ENCODE data around the gene SYAP1. TPM values are rescaled to one million over a fixed set of nuclear protein-coding genes. Genes with fewer than 3 reads are reported as not detected.

SYAP1 gene, protein sequence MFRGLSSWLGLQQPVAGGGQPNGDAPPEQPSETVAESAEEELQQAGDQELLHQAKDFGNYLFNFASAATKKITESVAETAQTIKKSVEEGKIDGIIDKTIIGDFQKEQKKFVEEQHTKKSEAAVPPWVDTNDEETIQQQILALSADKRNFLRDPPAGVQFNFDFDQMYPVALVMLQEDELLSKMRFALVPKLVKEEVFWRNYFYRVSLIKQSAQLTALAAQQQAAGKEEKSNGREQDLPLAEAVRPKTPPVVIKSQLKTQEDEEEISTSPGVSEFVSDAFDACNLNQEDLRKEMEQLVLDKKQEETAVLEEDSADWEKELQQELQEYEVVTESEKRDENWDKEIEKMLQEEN
- polyA plus RNA-seq (ENCODE audit: insufficient read length in 12 of 12): 10 to 100 TPM; 13.7 to 67.8 (median 17.5) TPM
- long read RNA-seq, donor 1, full-length matches to known transcripts: 22 of 48 reads
- long read RNA-seq, donor 1, partial matches to known transcripts: 26 of 48 reads
- long read RNA-seq, donor 1, other reads (novel, unspliced or antisense): 0 of 48 reads
- long read RNA-seq, donor 2, full-length matches to known transcripts: 10 of 10 reads
- long read RNA-seq, donor 2, partial matches to known transcripts: 0 of 10 reads
- long read RNA-seq, donor 2, other reads (novel, unspliced or antisense): 0 of 10 reads
- long read RNA-seq, donor 3, full-length matches to known transcripts: 8 of 8 reads
- long read RNA-seq, donor 3, partial matches to known transcripts: 0 of 8 reads
- long read RNA-seq, donor 3, other reads (novel, unspliced or antisense): 0 of 8 reads
- long read RNA-seq, donor 4, full-length matches to known transcripts: 5 of 5 reads
- long read RNA-seq, donor 4, partial matches to known transcripts: 0 of 5 reads
- long read RNA-seq, donor 4, other reads (novel, unspliced or antisense): 0 of 5 reads
- long read RNA-seq, donor 5, full-length matches to known transcripts: 13 of 13 reads
- long read RNA-seq, donor 5, partial matches to known transcripts: 0 of 13 reads
- long read RNA-seq, donor 5, other reads (novel, unspliced or antisense): 0 of 13 reads
- long read RNA-seq, donor 6, full-length matches to known transcripts: 8 of 8 reads
- long read RNA-seq, donor 6, partial matches to known transcripts: 0 of 8 reads
- long read RNA-seq, donor 6, other reads (novel, unspliced or antisense): 0 of 8 reads
- long read RNA-seq, donor 7, full-length matches to known transcripts: 9 of 9 reads
- long read RNA-seq, donor 7, partial matches to known transcripts: 0 of 9 reads
- long read RNA-seq, donor 7, other reads (novel, unspliced or antisense): 0 of 9 reads
- long read RNA-seq, donor 8, full-length matches to known transcripts: 7 of 12 reads
- long read RNA-seq, donor 8, partial matches to known transcripts: 5 of 12 reads
- long read RNA-seq, donor 8, other reads (novel, unspliced or antisense): 0 of 12 reads
- long read RNA-seq, donor 9, full-length matches to known transcripts: 3 of 3 reads
- long read RNA-seq, donor 9, partial matches to known transcripts: 0 of 3 reads
- long read RNA-seq, donor 9, other reads (novel, unspliced or antisense): 0 of 3 reads
- long read RNA-seq, donor 10, full-length matches to known transcripts: 8 of 8 reads
- long read RNA-seq, donor 10, partial matches to known transcripts: 0 of 8 reads
- long read RNA-seq, donor 10, other reads (novel, unspliced or antisense): 0 of 8 reads
- long read RNA-seq, donor 11, full-length matches to known transcripts: 10 of 10 reads
- long read RNA-seq, donor 11, partial matches to known transcripts: 0 of 10 reads
- long read RNA-seq, donor 11, other reads (novel, unspliced or antisense): 0 of 10 reads

DNA sequence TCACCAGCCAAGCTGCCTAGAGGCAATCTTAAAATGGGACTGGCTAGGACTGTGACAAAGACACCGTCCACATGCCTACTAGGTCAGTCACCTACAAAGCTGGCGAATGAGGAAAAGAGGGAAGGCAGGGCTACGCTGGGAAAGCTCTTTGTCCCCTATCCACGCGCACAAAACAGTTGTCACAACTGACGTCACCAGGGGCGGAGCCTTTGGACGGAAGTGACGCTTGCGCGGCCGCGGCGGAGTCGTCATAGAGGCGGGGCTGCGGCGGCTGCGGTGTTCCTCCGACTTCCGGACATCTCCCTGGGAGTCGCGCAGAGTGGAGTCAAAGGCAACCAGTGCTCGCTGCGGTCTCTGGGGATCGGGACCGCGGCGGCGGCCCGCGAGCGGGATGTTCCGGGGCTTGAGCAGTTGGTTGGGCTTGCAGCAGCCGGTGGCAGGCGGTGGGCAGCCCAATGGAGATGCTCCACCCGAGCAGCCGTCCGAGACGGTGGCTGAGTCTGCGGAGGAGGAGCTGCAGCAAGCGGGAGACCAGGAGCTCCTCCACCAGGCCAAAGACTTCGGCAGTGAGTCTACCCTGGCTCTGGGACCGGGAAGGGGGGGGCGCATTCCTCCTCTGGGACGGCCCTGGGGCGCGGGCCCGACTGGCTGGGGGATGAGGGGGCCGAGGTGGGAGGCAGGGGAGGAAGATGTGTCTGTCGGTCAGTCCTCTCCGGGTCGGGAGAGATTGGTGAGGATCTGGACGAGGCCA is at the start of gene SYAP1:
Gene SYAP1, plus strand, starts transcription at position 279 of the 751 bp plus-strand sequence. Its CDS starts 113 bp downstream, at position 392.
- peak; percentile 98 for DNase-seq

DNA sequence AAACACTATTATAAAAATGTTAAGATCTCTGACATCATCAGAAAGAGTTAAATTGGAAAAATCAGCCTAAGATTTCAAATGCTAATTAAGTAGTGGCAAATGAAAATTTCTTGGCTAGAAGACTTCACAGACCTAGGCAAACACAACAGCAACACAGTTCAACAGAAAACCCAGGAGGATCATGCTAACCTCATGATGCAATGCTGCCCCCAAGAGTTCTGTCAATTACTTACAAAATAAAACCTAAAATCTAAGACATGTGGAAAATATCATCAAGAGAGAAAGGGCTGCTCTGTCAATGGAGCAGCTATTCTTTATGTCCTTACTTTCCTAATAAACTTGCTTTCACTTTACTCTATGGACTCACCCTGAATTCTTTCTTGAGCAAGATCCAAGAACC is 48.4 kb upstream of the SYAP1 start:
- peak; percentile 47 for DNase-seq

DNA sequence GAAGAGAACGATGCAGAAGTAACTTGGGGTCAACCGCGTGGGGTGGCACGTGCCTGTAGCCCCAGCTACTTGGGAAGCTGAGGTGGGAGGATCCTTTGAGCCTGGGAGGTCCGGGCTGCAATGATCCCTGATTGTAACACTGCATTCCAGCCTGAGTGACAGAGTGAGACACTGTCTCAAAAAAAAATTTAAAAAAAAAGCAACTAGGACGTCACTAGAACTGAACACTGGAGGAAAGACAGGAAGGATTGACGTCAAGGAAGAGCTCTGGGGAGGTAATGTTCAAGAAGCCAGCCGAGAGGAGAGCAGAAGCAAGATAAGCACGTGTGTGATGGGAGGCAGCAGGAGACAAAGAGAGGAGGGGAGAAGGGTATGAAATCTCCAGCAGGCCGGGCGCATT is 40.7 kb upstream of the SYAP1 start:
- DNase-seq: no peak

DNA sequence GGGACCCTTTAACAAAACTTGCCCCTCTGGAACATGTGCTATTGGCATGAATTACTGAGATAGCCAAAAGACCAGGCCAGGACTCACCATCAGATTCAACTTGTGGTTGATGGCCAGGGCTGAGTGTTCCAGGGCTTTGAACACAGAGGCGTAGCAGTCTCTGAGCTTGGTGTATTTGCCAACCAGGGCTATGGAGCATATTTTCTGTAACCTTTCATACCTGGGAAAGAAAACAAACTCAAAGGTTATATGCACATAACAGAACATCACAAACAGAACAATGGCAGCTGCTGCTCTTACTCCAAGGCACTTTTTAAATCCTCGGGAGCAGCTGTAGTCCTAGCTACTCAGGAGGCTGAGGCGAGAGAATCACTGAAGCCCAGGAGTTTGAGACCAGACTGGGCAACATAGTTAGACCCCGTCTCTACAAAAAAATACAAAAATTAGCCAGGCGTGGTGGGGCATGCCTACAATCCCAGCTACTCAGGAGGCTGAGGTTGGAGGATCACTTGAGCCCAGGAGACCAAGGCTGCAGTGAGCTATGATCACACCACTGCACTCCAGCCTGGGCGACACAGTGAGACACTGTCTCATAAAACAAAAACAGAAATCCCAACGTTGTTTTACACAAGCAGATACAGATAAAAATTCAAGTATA is 36.3 kb upstream of the SYAP1 start:
- no peak for DNase-seq

DNA sequence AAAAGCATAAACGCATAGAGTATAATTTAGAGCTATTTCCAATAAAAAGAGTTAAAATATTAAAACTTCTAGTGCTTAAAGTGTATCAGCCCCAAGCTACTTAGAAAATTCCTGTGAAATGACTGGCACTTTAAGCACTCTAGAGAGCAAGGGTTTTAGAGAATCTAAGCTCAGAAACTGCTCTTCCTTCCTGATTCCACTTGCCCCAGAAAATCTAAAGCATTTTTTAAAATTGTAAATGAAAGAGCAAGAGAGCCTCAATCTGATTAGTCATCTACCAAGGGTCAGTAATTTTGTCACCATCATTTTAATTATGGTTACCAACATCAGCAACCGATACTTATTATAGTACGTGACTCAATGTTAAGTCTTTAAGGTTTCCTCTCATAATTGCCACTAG is 31.9 kb upstream of the SYAP1 start:
- no peak for DNase-seq

DNA sequence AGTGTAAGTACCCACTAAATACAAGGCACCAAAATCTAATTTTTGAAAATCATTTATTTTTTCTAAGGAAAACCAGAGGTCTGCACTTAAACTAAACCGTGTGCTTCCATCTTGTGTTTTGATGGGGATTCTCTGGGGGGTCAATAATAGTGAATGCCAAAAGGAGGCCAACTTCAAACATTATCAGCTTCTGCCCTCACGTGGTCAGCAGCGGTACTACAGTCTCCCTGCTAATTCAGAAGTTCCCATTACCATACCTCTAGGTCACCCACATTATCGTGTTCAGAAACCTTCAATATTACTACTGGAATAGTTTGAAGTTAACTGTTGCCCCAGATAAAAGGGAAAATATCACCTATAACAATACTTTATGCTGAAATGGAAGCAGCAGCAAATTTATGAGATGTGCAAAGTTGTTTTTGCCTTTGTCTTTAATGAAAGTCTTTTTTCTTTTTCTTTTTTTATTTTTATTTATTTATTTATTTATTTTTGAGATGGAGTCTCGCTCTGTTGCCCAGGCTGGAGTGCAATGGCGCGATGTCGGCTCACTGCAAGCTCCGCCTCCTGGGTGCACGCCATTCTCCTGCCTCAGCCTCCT is 24.2 kb upstream of the SYAP1 start:
- DNase-seq: peak; percentile 42

DNA sequence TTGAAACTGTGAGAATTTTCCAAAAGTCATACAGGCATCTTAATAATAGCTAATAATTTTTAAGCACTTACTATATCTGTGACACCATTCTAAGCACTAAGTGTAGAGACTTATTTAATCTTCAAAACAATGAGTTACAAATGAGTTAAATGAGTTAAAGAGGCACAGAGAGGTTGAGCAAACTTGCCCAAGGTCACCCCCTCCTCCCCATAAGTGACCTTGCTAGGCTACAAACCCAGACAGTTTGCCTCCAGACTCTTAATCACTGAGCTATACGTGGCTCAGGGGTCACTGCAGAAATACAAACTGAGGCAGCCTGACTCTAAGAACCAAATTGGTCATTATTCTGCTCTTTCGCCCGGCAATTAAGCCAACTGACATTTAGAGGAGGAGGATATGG is 22.5 kb upstream of the SYAP1 start:
- DNase-seq: no peak

DNA sequence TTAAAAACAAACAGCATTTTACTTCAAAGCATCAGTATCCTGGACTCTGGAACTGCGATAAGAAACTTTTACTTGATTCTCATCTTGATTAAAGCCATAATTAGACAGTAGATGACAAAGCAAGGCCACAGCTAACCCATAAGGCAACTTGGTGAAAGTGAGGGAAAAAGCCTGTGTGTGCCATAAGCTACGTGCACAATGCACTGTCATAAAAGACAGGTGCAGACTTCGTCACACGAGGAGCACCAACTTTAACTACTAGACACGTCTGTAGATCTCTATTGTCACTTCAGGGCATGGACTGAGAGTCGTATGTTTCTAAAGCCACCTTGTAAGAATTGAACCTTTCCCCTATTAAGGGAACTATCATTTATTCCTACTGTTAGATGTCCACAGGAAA is 20.0 kb upstream of the SYAP1 start:
- DNase-seq: no peak

DNA sequence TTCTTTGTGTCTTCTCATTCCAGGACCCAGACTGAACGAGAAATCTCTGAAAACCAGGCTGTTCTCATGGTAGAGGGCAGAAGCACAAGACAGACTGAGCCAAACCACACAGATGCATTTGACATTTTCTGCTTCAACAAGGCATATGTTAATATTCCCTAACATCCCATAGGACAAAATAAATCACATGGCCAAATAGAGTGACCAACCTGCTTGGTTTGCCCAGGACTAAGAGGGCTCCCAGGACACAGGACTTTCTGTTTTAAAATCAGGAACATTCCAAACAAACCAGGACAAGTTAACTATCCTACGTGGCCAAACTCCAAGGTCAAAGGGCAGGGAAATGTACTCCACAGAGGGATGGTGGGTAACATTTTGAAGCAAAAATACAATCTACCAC is 18.7 kb upstream of the SYAP1 start:
- DNase-seq: no peak

DNA sequence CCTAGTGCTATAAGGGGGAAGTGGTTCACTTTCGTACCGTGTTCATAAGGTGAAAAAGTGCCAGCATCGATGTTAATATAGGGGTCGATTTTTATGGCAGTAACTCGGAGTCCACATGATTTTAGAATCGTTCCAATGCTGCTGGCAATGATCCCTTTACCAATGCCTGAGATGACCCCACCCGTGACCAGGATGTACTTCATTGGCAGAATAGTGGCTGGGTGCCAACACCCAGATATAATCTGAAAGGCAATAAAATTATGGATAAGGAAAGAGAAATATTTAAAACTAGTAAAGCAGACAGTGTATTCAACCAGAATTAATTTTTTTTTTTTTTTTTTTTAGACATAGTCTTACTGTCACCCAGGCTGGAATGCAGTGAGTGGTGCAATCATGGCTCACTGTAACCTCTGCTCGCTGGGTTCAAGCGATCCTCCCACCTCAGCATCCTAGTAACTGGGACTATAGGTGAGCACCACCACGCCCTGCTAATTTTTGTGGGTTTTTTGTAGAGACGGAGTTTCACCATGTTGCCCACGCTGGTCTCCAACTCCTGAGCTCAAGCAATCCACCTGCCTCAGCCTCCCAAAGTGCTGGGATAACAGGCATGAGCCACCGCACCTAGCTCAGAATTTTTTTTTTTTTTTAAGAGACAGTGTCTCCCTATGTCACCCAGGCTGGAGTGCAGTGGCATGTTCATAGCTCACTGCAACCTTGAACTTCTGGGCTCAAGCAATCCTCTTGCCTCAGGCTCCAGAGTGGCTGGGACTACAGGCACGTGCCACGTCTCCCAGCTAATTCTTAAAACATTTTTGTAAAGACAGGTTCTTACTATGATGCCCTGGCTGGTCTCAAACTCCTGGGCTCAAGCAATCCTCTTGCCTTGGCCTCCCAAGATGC is 16.5 kb upstream of the SYAP1 start:
- DNase-seq: no peak

DNA sequence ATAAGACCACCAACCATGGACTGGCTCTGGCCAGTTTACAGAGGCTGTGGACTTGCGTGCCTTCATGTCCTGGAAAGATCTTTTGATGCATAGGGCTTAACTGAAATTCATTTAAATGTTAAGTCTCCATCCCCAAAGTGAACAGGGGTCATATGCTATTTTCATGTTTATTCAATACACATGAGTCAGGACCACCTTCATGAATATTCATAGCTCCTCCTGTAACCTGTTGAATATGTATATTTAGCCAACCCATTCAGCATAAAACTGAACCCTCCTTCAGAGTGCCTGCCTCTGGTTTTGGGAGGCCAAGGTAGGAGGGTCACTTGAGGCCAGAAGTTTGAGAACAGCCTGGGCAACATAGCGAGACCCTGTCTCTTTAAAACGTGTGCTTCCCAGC is 14.0 kb upstream of the SYAP1 start:
- DNase-seq: no peak

DNA sequence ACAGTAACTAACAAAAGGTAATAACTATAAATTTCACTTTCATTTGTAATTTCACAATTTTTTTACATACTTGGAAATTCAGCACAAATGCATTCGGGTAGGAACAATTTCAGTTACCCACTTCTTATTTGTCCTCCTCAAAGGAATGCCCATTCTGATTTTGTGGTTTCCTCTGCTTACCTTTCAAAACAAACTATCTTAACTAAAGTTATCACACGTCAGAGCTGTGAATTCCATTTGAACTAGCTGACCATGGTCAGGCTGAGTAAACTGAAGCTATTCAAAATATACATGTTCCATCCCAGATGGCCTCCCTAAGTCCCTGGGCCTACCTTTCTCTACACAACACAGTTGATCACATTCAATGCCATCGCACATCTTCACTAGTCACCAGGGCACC is 11.4 kb upstream of the SYAP1 start:
- DNase-seq: no peak

DNA sequence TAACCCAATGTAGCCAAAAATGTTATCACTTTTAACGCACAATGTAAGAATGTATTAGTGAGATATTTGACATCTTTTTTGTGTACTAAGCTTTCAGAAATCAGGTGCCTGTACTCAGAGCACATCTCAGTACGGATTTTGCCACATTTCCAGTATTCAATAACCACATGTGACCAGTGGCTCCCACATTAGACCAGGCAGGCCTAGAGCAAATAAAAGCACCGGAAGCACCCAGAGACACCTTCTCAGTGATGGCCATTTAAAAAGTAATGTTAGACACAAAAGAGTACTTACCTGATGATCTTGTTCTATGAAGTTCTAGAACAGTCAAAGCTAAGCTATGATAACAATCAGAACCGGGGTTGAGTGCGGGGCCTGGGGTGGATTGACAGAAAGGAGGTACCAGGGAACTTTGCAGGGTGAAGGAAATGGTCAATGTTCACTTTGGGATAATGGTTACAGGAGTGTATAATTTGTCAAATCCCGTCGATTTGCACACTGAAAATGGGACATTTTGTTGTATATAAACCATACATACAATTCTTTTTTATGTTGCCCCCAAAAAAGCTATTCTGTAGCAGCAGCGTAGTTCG is 8.1 kb upstream of the SYAP1 start:
- no peak for DNase-seq

DNA sequence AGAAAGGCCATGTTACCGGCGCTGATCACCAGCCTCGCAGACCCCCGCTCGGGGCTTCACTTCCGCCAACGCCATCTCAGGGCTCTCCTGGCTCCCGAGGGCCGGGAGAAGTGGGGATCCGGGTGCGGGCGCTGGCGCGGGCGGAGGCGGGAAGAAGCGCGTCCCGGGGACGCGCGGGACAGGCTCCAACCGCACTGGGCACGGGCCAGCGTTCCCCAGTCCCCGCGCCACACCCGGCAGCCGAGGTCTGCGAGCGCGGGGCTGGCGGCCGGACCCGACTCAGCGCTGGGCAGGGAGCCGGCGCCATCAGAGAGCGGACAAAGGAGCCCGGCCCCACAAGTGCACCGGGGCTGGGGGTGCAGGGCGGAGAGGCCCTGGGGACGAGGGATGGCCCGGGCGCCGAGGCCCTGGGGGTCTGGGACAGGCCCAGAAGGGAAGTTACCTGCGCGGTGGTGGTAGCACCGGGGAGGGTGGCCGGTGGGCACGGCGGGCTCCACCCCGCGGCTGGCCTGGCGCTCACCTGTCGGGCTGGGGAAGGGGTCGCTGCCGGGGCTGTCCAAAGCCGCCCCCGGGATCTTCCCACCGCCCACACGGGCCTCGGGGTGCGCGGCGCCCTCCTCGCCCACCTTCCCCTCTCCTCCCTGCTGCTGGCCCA is 7.4 kb upstream of the SYAP1 start:
- DNase-seq: peak; percentile 8

DNA sequence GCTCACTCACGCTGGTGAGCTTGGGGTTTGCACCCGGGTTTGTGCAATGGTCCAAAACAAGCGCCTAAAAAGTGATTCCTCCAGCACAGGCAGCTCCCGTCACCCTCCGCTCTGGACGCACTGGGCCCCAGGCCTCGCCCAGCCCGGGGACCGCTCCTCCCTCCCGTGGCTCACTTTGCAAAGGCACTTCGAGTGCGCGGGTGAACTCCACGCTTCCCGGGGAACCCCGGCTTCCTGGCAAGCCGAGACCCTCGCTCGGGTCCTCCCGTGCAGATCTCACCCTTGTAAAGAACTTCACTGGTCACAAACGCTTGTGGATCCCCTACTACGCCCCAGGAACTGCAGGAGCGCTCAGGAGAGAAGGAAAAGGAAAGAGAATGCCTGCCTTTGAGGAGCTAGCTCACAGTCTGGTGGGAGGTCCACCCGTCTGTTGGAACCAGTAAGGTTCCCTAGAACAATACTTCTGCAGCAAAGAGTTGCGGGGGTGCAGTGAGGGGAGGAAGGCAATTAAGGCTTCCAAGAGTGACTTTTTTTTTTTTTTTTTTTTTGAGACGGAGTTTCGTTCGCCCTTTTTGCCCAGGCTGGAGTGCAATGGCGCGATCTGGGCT is 6.8 kb upstream of the SYAP1 start, which contains the start of gene CTPS2:
Gene CTPS2, minus strand, starts transcription at position 122 of the 608 bp plus-strand sequence. CDS start 9,767 bp downstream, outside the sequence.
- peak; percentile 65 for DNase-seq

DNA sequence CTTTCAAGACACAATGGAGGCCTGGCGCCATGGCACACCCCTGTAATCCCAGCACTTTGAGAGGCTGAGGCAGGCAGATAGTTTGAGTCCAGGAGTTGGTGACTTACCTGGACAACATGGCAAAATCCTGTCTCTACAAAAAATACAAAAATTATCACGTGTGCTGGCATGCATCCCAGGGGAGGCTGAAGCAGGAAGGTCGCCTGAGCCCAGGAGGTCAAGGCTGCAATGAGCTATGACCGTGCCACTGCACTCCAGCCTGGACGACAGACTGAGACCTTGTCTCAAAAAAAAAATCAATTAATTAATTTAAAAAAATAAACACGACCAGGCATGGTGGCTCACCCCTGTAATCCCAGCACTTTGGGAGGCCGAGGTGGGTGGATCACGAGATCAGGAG is 4.9 kb upstream of the SYAP1 start:
- DNase-seq: no peak
